Measurements from ENCODE around the gene AP5B1.

AP5B1 gene

GRCh38 chr11:65786008-65786785, 5.4 kb upstream of the AP5B1 start:
- peaks cover 23 to 26% of the 10 kb centered on the region in 2 donors for H3K4me1 ChIP-seq (ENCODE audit: control insufficient read depth in 2 of 2, insufficient read depth in 2 of 2, low read length in 2 of 2)
- H3K4me3 ChIP-seq (ENCODE audit: low read length in 2 of 2): peak overlapping the region in 1 of 2 donors; percentile 37
- H3K9me3 ChIP-seq (ENCODE audit: control insufficient read depth in 2 of 2, low read length in 2 of 2): no peaks in the 10 kb centered on the region
- H3K9ac ChIP-seq (ENCODE audit: low read depth in 1 of 2, low read length in 2 of 2): peak overlapping the region in 1 of 2 donors; percentile 8
- no peaks in the 10 kb centered on the region for H3K36me3 ChIP-seq (ENCODE audit: control insufficient read depth in 2 of 2, insufficient read depth in 2 of 2, low read length in 2 of 2)
- H3K27me3 ChIP-seq (ENCODE audit: control insufficient read depth in 2 of 2, insufficient read depth in 2 of 2, low read length in 2 of 2): peaks cover 4 to 11% of the 10 kb centered on the region in 2 donors
- peak overlapping the region; percentile 40 to 43 for H3K27ac ChIP-seq (ENCODE audit: low read depth in 2 of 2, low read length in 2 of 2)

DNA sequence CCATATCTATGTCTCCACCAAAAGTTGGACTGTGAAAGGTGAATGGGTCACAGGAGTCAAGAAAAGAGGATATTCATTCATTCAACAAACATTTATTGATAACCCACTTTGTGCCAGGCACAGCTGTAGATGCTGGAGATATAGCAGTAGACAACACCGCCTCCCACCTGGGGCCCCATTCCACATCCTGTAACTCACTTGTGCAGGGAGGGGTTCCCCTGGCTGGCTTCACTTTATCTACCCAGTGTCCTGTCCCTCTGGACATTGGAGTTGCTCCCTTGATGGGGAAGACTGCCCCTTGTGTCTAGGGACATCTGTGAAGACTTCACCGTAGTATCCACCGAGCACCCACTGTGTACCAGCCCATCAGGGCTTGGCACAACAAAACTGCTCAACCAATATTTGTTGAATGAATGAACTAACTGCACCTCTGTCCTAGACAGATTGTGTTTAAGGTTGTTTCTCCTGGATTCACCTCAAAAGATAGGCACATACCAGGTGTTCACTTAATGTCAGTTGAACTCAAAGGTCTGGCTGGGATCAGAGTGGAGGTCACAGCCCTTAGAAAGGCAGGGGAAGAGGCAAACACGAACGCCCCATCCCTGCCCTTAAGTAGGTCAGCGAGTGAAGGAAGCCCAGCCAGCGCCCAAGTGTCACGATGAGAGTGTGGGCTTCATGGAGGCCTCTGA, 4.7 kb upstream of the AP5B1 start:
- peaks cover 15 to 19% of the 10 kb centered on the region in 2 donors for H3K4me1 ChIP-seq (ENCODE audit: control insufficient read depth in 2 of 2, insufficient read depth in 2 of 2, low read length in 2 of 2)
- peaks cover 4 to 11% of the 10 kb centered on the region in 2 donors for H3K27me3 ChIP-seq (ENCODE audit: control insufficient read depth in 2 of 2, insufficient read depth in 2 of 2, low read length in 2 of 2)
- H3K9ac ChIP-seq (ENCODE audit: low read depth in 1 of 2, low read length in 2 of 2): no peak overlapping the region
- H3K36me3 ChIP-seq (ENCODE audit: control insufficient read depth in 2 of 2, insufficient read depth in 2 of 2, low read length in 2 of 2): no peaks in the 10 kb centered on the region
- no peak overlapping the region for H3K27ac ChIP-seq (ENCODE audit: low read depth in 2 of 2, low read length in 2 of 2)
- H3K9me3 ChIP-seq (ENCODE audit: control insufficient read depth in 2 of 2, low read length in 2 of 2): no peaks in the 10 kb centered on the region
- H3K4me3 ChIP-seq (ENCODE audit: low read length in 2 of 2): no peak overlapping the region

- H3K4me3 ChIP-seq (ENCODE audit: low read length in 2 of 2): no peak overlapping the region
- peaks cover 4 to 12% of the 10 kb centered on the region in 2 donors for H3K36me3 ChIP-seq (ENCODE audit: control insufficient read depth in 2 of 2, insufficient read depth in 2 of 2, low read length in 2 of 2)
- peaks cover 10 to 16% of the 10 kb centered on the region in 2 donors for H3K4me1 ChIP-seq (ENCODE audit: control insufficient read depth in 2 of 2, insufficient read depth in 2 of 2, low read length in 2 of 2)
- no peaks in the 10 kb centered on the region for H3K9me3 ChIP-seq (ENCODE audit: control insufficient read depth in 2 of 2, low read length in 2 of 2)
- H3K27ac ChIP-seq (ENCODE audit: low read depth in 2 of 2, low read length in 2 of 2): no peak overlapping the region
- peaks cover under 1 to 2% of the 10 kb centered on the region in 2 donors for H3K27me3 ChIP-seq (ENCODE audit: control insufficient read depth in 2 of 2, insufficient read depth in 2 of 2, low read length in 2 of 2)
- H3K9ac ChIP-seq (ENCODE audit: low read depth in 1 of 2, low read length in 2 of 2): no peak overlapping the region
Measured at GRCh38 chr11:65782816-65783228, 2.0 kb upstream of the AP5B1 start.

GRCh38 chr11:65781962-65782815, 1.4 kb upstream of the AP5B1 start:
- Histone ChIP-seq H3K4me1 (ENCODE audit: control insufficient read depth in 2 of 2, insufficient read depth in 2 of 2, low read length in 2 of 2) (peaks cover 10 to 16% of the 10 kb centered on the region in 2 donors), H3K9ac (ENCODE audit: low read depth in 1 of 2, low read length in 2 of 2) (no peak overlapping the region), H3K4me3 (ENCODE audit: low read length in 2 of 2) (no peak overlapping the region), H3K9me3 (ENCODE audit: control insufficient read depth in 2 of 2, low read length in 2 of 2) (no peaks in the 10 kb centered on the region), H3K36me3 (ENCODE audit: control insufficient read depth in 2 of 2, insufficient read depth in 2 of 2, low read length in 2 of 2) (peaks cover 4 to 17% of the 10 kb centered on the region in 2 donors), H3K27me3 (ENCODE audit: control insufficient read depth in 2 of 2, insufficient read depth in 2 of 2, low read length in 2 of 2) (peaks cover 0 to 2% of the 10 kb centered on the region in 2 donors), H3K27ac (ENCODE audit: low read depth in 2 of 2, low read length in 2 of 2) (no peak overlapping the region)

DNA sequence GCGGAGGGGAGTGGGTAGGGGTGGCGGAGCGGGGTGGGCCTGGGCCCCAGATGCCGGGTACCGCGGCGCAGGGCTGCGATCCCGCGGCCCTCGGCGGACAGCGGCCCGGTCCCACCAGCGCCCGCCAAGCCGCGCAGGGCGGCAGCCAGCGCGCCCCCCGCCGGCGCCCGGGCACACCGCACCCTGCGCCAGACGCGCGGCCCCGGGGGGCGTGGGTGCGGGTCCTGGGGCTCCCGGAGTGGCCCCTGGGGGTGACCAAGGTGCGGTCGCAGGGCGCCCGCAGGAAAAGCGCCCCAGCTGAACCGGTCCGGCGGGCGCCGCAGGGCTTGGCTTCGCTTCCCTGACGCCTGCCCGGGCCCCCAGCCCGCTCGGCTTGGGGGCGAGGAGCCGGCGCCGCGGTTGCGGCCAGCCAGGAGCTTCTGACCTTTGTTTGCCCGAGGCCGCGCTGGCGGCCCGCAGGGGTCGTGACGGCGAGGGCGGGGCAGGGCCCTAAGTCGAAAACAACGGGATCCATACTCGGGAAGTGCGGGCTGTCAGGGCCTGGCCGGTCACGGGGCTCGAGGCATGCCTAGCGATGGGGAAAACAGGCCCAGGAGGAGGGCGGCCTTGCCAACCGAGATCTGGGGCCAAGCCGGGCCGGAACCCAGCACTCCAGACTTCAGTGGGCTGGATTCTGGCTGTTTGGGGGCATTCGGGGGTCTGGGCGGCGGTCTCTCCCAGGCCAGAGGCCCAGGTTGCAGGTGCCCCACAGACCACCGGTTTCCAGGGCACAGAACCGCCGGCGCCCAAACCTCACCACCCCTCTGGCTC, 581 bp upstream of the AP5B1 start:
- H3K27ac ChIP-seq (ENCODE audit: low read depth in 2 of 2, low read length in 2 of 2): no peak overlapping the region

GRCh38 chr11:65779919-65780769, 632 bp downstream of the AP5B1 start:
- Histone ChIP-seq H3K9me3 (ENCODE audit: control insufficient read depth in 2 of 2, low read length in 2 of 2) (no peaks in the 10 kb centered on the region), H3K36me3 (ENCODE audit: control insufficient read depth in 2 of 2, insufficient read depth in 2 of 2, low read length in 2 of 2) (peaks cover 4 to 21% of the 10 kb centered on the region in 2 donors), H3K27ac (ENCODE audit: low read depth in 2 of 2, low read length in 2 of 2) (peak overlapping the region; percentile 77 to 79), H3K27me3 (ENCODE audit: control insufficient read depth in 2 of 2, insufficient read depth in 2 of 2, low read length in 2 of 2) (no peaks in the 10 kb centered on the region), H3K4me3 (ENCODE audit: low read length in 2 of 2) (peak overlapping the region; percentile 78 to 88), H3K9ac (ENCODE audit: low read depth in 1 of 2, low read length in 2 of 2) (peak overlapping the region; percentile 77 to 86), H3K4me1 (ENCODE audit: control insufficient read depth in 2 of 2, insufficient read depth in 2 of 2, low read length in 2 of 2) (peaks cover 10 to 11% of the 10 kb centered on the region in 2 donors)

More for the DNA sequence above, 581 bp upstream of the AP5B1 start:
- Histone ChIP-seq H3K27me3 (ENCODE audit: control insufficient read depth in 2 of 2, insufficient read depth in 2 of 2, low read length in 2 of 2) (peaks cover 0 to 2% of the 10 kb centered on the region in 2 donors), H3K9me3 (ENCODE audit: control insufficient read depth in 2 of 2, low read length in 2 of 2) (no peaks in the 10 kb centered on the region), H3K4me3 (ENCODE audit: low read length in 2 of 2) (peak overlapping the region; percentile 41 to 52), H3K36me3 (ENCODE audit: control insufficient read depth in 2 of 2, insufficient read depth in 2 of 2, low read length in 2 of 2) (peaks cover 4 to 21% of the 10 kb centered on the region in 2 donors), H3K4me1 (ENCODE audit: control insufficient read depth in 2 of 2, insufficient read depth in 2 of 2, low read length in 2 of 2) (peaks cover 10 to 15% of the 10 kb centered on the region in 2 donors), H3K9ac (ENCODE audit: low read depth in 1 of 2, low read length in 2 of 2) (peak overlapping the region in 1 of 2 donors; percentile 62)

DNA sequence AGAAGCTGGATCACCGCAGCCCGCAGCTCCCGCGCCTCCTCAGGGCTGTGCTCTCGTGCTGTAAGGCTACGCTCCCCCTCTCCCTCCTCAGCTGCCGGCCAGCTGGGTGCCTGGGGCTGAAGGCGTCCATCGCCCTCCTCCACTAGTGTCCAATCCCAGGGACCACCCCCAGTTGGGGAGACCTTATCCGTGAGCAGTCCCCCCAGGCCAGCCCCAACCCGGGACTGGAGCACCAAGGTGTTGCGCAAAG, 1.2 kb downstream of the AP5B1 start:
- peaks cover 10 to 11% of the 10 kb centered on the region in 2 donors for H3K4me1 ChIP-seq (ENCODE audit: control insufficient read depth in 2 of 2, insufficient read depth in 2 of 2, low read length in 2 of 2)
- H3K27me3 ChIP-seq (ENCODE audit: control insufficient read depth in 2 of 2, insufficient read depth in 2 of 2, low read length in 2 of 2): no peaks in the 10 kb centered on the region
- peaks cover 4 to 21% of the 10 kb centered on the region in 2 donors for H3K36me3 ChIP-seq (ENCODE audit: control insufficient read depth in 2 of 2, insufficient read depth in 2 of 2, low read length in 2 of 2)
- H3K27ac ChIP-seq (ENCODE audit: low read depth in 2 of 2, low read length in 2 of 2): peak overlapping the region in 1 of 2 donors; percentile 79
- H3K9ac ChIP-seq (ENCODE audit: low read depth in 1 of 2, low read length in 2 of 2): peak overlapping the region; percentile 32 to 86
- no peaks in the 10 kb centered on the region for H3K9me3 ChIP-seq (ENCODE audit: control insufficient read depth in 2 of 2, low read length in 2 of 2)
- H3K4me3 ChIP-seq (ENCODE audit: low read length in 2 of 2): peak overlapping the region; percentile 78 to 88

- Histone ChIP-seq H3K36me3 (ENCODE audit: control insufficient read depth in 2 of 2, insufficient read depth in 2 of 2, low read length in 2 of 2) (peaks cover 4 to 21% of the 10 kb centered on the region in 2 donors), H3K9ac (ENCODE audit: low read depth in 1 of 2, low read length in 2 of 2) (no peak overlapping the region)
Measured at GRCh38 chr11:65778901-65779668, 1.7 kb downstream of the AP5B1 start.

More at GRCh38 chr11:65778901-65779668, 1.7 kb downstream of the AP5B1 start:
- H3K9me3 ChIP-seq (ENCODE audit: control insufficient read depth in 2 of 2, low read length in 2 of 2): no peaks in the 10 kb centered on the region
- no peak overlapping the region for H3K27ac ChIP-seq (ENCODE audit: low read depth in 2 of 2, low read length in 2 of 2)
- H3K4me1 ChIP-seq (ENCODE audit: control insufficient read depth in 2 of 2, insufficient read depth in 2 of 2, low read length in 2 of 2): peaks cover 10 to 11% of the 10 kb centered on the region in 2 donors
- H3K27me3 ChIP-seq (ENCODE audit: control insufficient read depth in 2 of 2, insufficient read depth in 2 of 2, low read length in 2 of 2): no peaks in the 10 kb centered on the region
- H3K4me3 ChIP-seq (ENCODE audit: low read length in 2 of 2): peak overlapping the region; percentile 78 to 88

Data from mucosa of rectum (tissue), 2 donors.